Muscle of leg (tissue), 11 donors: ENCODE data around the gene GHR. TPM values are rescaled to one million over a fixed set of nuclear protein-coding genes. Genes with fewer than 3 reads are reported as not detected.
A peak's percentile ranks its signal among the peaks of the same experiment; 100 is the strongest.

Experiments
- DNase-seq: peaks from one replicate; pipeline ENCODE4 v3.0.0; 2013
- H3K27ac ChIP-seq: one replicate; pipeline ENCODE4 v1.5.1; 2013; ENCODE audit warnings: mild to moderate bottlenecking, low read length, control low read depth
- H3K27me3 ChIP-seq: one replicate; pipeline ENCODE4 v1.6.1; 2013; ENCODE audit warnings: low read length; ENCODE audit not compliant: control insufficient read depth, insufficient read depth
- H3K36me3 ChIP-seq: one replicate; pipeline ENCODE4 v1.6.1; 2013; ENCODE audit warnings: low read length; ENCODE audit not compliant: control insufficient read depth, insufficient read depth
- H3K4me1 ChIP-seq: one replicate; pipeline ENCODE4 v1.6.1; 2013; ENCODE audit warnings: low read length; ENCODE audit not compliant: control insufficient read depth, insufficient read depth
- H3K4me3 ChIP-seq: one replicate; pipeline ENCODE4 v1.5.1; 2013; ENCODE audit warnings: low read length, control low read depth
- H3K9me3 ChIP-seq: replicated peaks from 2 replicates; pipeline ENCODE4 v1.6.1; 2013; ENCODE audit warnings: low read depth, low read length; ENCODE audit not compliant: control insufficient read depth
- WGBS: methylation state at CpG from one replicate; pipeline ENCODE4 v1.1.5; 2013; ENCODE audit warnings: missing lambda C conversion rate; ENCODE audit not compliant: insufficient coverage; 5-methylcytosine and 5-hydroxymethylcytosine counted together
- polyA plus RNA-seq, 8 donors: library from polyadenylated mRNA; unstranded; fragments of 120-200 nt; gene quantifications; one replicate each; pipeline versions ENCODE4 v1.2.1 to v1.2.3, GENCODE V29; 2013; ENCODE audit warnings: inconsistent platforms in 1 of 8, low replicate concordance in 1 of 8; ENCODE audit not compliant: insufficient read length in 8 of 8, insufficient read depth in 1 of 8
- total RNA-seq: library from RNA; stranded (reverse); fragments of 120-200 nt; gene quantifications from one replicate; pipeline ENCODE4 v1.2.4, GENCODE V29; 2013

The GHR gene
- total and polyA plus RNA-seq, 9 donors, result 13.0 to 20.0 (median 17.3) TPM

GRCh38 chr5:42555797-42556196, 132.6 kb downstream of the GHR start:
- 89% methylated on average over 5 of the region's 6 CpGs for WGBS
- no peak for DNase-seq
- no peak overlapping the region for H3K27ac ChIP-seq

GRCh38 chr5:42557689-42558088, 134.4 kb downstream of the GHR start:
- no peaks in the 10 kb centered on the region for H3K36me3 ChIP-seq
- no peaks in the 10 kb centered on the region for H3K9me3 ChIP-seq
- DNase-seq, result no peak
- H3K4me1 ChIP-seq, result no peaks in the 10 kb centered on the region
- H3K27ac ChIP-seq, result no peak overlapping the region
- no peak overlapping the region for H3K4me3 ChIP-seq
- WGBS, result no CpG with 5 or more reads among the region's 1 CpG
- H3K27me3 ChIP-seq, result no peaks in the 10 kb centered on the region

More at GRCh38 chr5:42555797-42556196, 132.6 kb downstream of the GHR start:
- H3K4me1 ChIP-seq, result no peaks in the 10 kb centered on the region
- H3K4me3 ChIP-seq, result no peak overlapping the region
- no peaks in the 10 kb centered on the region for H3K36me3 ChIP-seq
- H3K9me3 ChIP-seq, result no peaks in the 10 kb centered on the region
- H3K27me3 ChIP-seq, result no peaks in the 10 kb centered on the region

GRCh38 chr5:42561656-42562055, 138.4 kb downstream of the GHR start:
- Histone ChIP-seq H3K27me3 (no peaks in the 10 kb centered on the region), H3K36me3 (no peaks in the 10 kb centered on the region), H3K27ac (no peak overlapping the region), H3K4me3 (no peak overlapping the region), H3K4me1 (peaks cover 9% of the 10 kb centered on the region), H3K9me3 (no peaks in the 10 kb centered on the region)
- no CpG with 5 or more reads among the region's 1 CpG for WGBS
- DNase-seq, result no peak

- no peak for DNase-seq
- H3K4me1 ChIP-seq, result peaks cover 14% of the 10 kb centered on the region
- no peaks in the 10 kb centered on the region for H3K36me3 ChIP-seq
- WGBS, result 84% methylated on average over 2 of the region's 6 CpGs
- H3K27me3 ChIP-seq, result no peaks in the 10 kb centered on the region
- H3K9me3 ChIP-seq, result no peaks in the 10 kb centered on the region
- no peak overlapping the region for H3K27ac ChIP-seq
- no peak overlapping the region for H3K4me3 ChIP-seq
Observed at GRCh38 chr5:42564689-42565356, 141.6 kb downstream of the GHR start.

GRCh38 chr5:42566652-42567295, 143.5 kb downstream of the GHR start:
- no CpG with 5 or more reads among the region's 5 CpGs for WGBS
- no peaks in the 10 kb centered on the region for H3K9me3 ChIP-seq
- no peak overlapping the region for H3K4me3 ChIP-seq
- peak; percentile 90 for DNase-seq
- H3K36me3 ChIP-seq, result no peaks in the 10 kb centered on the region
- peak overlapping the region; percentile 78 for H3K27ac ChIP-seq
- peaks cover 20% of the 10 kb centered on the region for H3K4me1 ChIP-seq
- H3K27me3 ChIP-seq, result no peaks in the 10 kb centered on the region

GRCh38 chr5:42569325-42569724, 146.1 kb downstream of the GHR start:
- no peak overlapping the region for H3K4me3 ChIP-seq
- H3K27ac ChIP-seq, result no peak overlapping the region
- H3K9me3 ChIP-seq, result no peaks in the 10 kb centered on the region
- H3K4me1 ChIP-seq, result peaks cover 21% of the 10 kb centered on the region
- no peak for DNase-seq
- 89% methylated on average over 1 of the region's 2 CpGs for WGBS
- no peaks in the 10 kb centered on the region for H3K27me3 ChIP-seq
- H3K36me3 ChIP-seq, result no peaks in the 10 kb centered on the region

GRCh38 chr5:42569953-42570548, 146.8 kb downstream of the GHR start:
- Histone ChIP-seq H3K27ac (no peak overlapping the region), H3K36me3 (no peaks in the 10 kb centered on the region), H3K4me3 (no peak overlapping the region), H3K9me3 (no peaks in the 10 kb centered on the region), H3K27me3 (no peaks in the 10 kb centered on the region), H3K4me1 (peaks cover 19% of the 10 kb centered on the region)
- no peak for DNase-seq
- WGBS, result no CpG with 5 or more reads among the region's 1 CpG

- H3K4me3 ChIP-seq, result no peak overlapping the region
- DNase-seq, result no peak
- H3K36me3 ChIP-seq, result no peaks in the 10 kb centered on the region
- H3K9me3 ChIP-seq, result no peaks in the 10 kb centered on the region
- peaks cover 14% of the 10 kb centered on the region for H3K4me1 ChIP-seq
- H3K27ac ChIP-seq, result no peak overlapping the region
- WGBS, result 80% methylated on average over 1 of the region's 8 CpGs
- H3K27me3 ChIP-seq, result no peaks in the 10 kb centered on the region
Observed at GRCh38 chr5:42570966-42571960, 148.0 kb downstream of the GHR start.

- Histone ChIP-seq H3K4me3 (no peak overlapping the region), H3K9me3 (no peaks in the 10 kb centered on the region), H3K36me3 (no peaks in the 10 kb centered on the region), H3K27me3 (no peaks in the 10 kb centered on the region), H3K4me1 (peaks cover 9% of the 10 kb centered on the region), H3K27ac (no peak overlapping the region)
- no peak for DNase-seq
- 40% methylated on average over 1 of the region's 3 CpGs for WGBS
Observed at GRCh38 chr5:42572313-42572712, 149.1 kb downstream of the GHR start.
